Inflammatory macrophage (primary cell): ENCODE results near the gene LARGE1.

ENCODE experiments used
- DNase-seq, 2 donors: peaks; one replicate each; pipeline ENCODE4 v3.0.0-alpha.2; 2020 to 2022

Gene LARGE1

GRCh38 chr22:33555814-33556522, 364.3 kb downstream of the LARGE1 start:
- no peak for DNase-seq

DNA sequence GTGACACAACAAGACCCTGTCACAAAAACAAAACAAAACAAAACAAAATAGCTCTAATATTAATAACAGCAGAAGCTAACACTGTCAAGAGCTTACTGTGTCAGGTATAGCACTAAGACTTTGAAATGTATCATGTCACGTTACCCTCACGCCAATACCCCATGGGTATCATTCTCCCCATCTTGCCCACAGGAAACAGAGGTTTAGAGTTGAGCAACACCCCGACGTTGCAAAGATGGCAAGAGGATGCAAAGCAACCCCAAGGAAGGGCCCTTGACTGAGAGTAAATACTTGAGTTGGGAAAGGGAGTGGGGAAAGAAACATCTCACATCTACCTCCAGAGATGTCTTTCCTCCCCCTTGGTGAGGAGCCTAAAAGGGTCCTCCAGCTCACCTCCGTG, 366.8 kb downstream of the LARGE1 start:
- no peak for DNase-seq

DNA sequence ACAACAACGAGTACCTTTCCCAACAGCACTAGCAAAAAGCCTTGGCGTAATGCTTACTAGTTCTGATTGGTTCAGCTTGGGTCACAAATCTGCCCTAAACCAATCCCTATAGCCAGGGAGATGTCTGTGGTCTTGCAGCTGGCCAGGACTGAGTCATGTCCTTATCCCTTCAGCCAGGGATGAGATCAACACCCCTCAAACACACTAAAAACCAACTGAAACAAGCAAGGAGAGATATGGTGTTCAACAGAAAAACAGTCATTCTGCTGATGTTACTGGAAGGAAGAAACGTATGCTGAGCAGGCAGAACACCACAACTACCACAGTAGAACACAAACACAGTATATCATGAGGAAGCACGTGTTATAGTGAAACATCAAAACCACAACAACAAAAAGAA, 375.6 kb downstream of the LARGE1 start:
- no peak for DNase-seq

DNA sequence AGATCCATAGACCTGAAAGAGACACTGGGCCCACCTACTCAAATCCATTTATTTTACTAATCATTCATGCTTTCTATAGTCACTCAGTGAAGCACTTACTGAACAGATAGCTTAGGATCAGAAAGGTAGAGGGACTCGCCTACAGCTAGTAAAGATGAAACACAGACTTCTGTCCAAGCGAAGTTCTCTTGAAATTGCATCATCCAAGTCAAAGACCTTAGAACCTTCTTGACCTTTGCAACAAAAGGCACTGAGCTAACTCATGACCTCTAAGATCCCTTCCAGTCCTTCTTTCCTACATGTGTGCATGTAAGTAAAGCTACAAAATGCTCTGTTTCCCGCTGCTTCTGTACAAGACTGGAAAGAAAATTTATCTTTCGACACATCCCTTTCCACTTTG, 377.6 kb downstream of the LARGE1 start:
- no peak for DNase-seq

DNA sequence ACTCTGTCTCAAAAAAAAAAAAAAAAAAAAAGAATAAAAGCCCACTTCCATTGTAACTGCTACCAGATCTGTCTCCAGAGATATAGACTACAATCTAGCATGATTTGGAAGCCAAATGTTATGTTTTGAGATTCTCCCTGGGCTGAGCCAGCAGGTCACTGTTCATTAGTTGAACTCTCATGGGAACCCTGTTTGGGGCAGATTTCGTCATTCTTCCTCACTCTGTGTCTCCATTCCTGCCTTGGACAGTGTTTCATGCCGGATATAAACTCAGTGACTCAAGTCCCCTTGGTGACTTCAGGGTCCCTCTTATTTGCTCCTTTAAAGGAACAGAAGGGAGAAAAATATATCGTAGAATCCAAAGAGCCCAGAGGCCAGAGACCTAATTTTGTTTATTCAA, 378.1 kb downstream of the LARGE1 start:
- DNase-seq = no peak

DNA sequence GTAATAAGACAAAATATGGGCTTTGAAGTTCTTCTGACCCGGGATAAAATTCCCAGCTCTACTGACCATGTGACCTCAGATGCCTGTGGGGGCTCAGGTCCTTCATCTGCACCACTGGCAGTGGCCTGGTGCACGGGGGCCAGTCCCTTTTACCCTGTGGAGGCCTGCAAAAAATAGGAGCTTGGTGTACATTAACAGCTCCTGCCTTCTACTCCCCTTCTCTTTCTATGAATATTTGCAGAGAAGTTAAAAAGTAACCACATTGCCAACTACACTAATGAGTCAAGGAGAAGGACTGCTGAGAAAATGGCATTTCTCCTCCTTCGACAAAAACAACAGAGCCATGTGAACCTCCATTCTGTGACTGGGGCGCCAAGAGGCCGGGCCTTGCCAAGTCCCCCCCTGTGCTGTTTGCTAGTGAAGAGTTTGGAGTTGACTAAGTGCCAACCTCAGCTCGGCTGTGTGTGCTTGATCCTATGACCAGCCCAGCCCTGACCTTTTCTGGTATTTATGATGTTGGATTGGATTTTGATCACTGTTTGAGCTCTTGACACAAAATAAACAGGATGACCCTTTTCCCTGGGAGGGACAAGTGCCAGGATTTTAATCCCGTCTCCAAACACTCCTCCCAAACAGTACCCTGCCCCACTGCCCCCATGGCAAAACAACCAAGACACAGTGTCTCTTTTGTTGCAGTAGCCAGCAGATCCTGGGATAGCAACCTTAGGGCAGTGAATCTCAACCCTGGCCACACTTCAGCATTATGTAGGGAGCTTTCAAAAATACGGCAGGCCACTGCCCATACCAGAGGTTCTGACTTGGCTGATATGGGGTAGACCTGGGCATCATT, 380.1 kb downstream of the LARGE1 start:
- DNase-seq = no peak

DNA sequence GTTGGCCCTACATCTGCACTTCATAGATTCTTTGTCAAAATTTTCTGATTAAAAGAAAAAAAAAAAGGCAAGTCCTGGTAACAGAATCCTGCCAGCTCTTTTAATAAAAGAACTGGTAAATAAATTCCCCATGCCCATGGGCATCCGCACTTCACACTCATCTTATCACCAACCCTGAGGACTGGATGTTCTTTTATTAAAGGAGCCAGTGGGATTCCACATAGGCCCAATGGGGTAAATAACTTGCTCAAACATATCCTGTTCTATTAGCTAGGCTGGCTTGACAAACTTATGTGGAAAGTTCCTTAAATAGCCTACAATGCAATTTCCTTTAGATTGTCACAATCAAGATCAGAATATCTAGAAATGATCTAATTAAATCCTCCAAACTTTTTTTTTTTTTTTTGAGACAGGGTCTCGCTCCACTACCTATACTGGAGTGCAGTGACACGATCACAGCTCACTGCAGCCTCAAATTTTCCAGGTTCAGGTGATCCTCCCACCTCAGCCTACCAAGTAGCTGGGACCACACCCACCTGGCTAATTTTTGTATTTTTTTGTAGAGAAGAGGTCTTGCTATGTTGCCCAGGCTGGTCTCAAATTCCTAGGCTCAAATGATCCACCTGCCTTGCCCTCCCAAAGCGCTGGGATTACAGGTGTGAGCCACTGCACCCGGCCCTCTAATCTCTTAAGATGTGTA, 380.9 kb downstream of the LARGE1 start:
- DNase-seq = no peak

- no peak for DNase-seq
Measured at GRCh38 chr22:33538277-33538885, 381.9 kb downstream of the LARGE1 start.

GRCh38 chr22:33537059-33537458, 383.2 kb downstream of the LARGE1 start:
- DNase-seq = no peak

DNA sequence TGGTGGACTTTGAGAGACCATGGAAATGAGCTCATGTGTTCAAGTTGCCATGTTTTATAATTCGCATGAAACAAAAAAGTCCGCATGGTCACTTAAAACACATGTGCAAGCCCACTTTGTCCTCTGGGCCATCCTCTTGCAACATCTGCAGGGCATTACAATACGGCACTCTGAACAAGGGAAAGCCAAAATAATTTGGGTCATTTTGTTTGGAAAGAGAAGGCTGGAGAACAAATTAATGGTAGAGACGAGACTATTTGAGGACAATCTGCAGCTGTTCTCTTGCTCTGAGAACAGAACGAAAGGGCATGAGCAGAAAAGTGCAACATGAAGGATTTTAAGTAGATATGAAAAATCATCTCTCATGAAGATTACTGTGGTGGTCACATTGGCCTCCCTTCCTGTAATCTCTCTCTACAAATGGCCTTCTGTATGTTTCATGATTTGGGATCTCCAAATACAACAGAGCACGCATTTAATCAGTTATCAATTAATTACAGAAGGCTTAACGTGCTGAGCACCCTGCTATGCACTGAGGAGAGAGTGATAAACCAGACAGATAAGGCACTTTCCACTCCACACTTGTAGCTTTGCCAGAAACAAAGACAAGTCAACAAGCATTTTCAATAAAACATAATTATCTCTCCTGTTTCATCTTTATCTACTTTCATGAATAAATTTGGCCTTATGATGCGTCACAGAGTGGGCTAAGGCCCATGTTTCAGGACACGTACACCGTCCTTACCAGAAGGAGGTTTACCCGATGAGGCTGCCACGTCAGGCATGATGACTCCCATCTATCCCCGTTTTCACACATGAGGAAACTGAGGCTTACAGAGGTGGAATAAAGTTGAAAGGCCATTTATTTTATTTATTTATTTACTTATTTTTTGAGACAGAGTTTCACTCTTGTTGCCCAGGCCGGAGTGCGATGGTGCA, 384.1 kb downstream of the LARGE1 start:
- DNase-seq = no peak

GRCh38 chr22:33529424-33530113, 390.7 kb downstream of the LARGE1 start:
- DNase-seq = no peak

DNA sequence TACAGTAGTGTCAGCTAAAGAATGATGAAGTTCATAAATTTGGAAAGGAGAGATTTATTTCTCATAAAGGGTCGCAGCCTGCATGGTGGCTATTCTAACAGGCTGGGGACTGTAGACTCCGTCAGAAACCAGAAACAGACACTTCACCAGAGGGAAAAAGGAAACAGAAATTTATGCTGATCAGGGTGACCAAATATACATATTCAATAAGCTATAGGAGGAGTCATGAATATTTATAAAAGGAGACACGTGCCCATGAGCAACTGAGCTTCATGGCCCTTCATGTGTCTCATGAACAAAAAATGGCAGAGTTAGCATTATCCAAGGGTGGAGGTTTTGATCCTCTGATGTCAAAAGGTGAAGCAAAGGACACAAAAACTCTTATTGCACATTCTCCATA, 392.1 kb downstream of the LARGE1 start:
- no peak for DNase-seq

- DNase-seq = no peak
Measured at GRCh38 chr22:33526434-33527107, 393.7 kb downstream of the LARGE1 start.

DNA sequence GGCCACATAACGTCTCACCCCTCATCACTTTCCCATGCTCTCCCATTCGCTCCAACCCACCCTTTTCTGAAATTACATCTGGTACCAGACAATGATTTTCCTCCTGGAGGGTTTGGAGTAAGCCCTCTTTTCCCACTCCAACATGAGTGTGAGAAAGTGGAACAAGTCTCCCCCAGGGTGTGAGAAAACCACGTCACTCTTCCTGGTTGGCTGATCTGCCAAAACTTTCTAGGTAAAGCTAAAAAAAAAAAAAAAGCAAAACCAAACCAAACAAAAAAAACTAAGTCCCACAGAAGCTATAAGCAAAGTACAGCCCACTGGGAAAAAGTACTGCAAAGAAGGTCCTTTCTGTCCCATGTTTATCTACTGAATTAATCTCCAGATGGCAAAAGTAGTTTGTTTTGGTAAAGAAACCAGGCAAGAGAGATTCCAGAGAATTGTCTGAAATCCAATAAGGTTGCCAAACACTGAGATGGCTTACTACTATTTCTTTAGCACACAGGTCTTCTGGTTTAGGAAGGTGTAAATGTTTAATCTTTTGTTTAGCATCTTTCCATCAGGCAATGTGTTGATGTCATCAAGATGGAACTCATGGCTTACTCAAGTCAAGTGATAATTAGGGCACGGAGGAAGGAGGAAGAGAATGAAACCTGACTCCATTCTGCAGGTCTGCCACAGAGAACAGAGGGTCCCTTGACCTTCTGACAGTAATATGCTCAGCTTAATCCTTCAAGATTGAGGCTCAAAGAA, 395.6 kb downstream of the LARGE1 start:
- no peak for DNase-seq

GRCh38 chr22:33521879-33522665, 398.2 kb downstream of the LARGE1 start:
- no peak for DNase-seq

GRCh38 chr22:33520904-33521780, 399.1 kb downstream of the LARGE1 start:
- DNase-seq = no peak

GRCh38 chr22:33519974-33520903, 400.0 kb downstream of the LARGE1 start:
- DNase-seq = no peak
